HG02938 (cell line): Measurements from ENCODE around the gene DAB2IP.

Experiments used
- ATAC-seq: cut with Tn5 transposase; IDR thresholded peaks from one replicate; pipeline ENCODE4 v1.9.1; 2021; ENCODE audit warnings: mild to moderate bottlenecking, moderate library complexity; ENCODE audit not compliant: unreplicated experiment

The DAB2IP gene

DNA sequence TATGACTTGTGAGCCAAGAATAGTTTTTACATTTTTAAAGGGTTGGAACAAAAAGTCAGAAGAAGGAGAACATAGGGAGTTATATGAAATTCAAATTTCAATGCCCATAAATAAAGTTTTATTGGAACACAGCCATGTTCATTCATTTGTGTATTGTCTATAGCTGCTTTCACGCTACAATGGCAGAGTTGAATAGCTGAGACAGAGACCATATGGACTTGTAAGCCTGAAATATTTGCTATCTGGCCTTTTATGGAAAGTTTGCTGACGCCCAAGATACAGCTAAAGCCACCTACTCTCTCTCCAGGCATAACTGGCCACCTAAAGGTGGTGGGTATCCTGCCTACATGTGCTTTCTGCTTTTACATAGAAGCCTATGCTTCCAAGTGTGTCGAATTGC, 10.9 kb downstream of the DAB2IP start:
- ATAC-seq: no peak

GRCh38 chr9:121662891-121663580, 11.6 kb downstream of the DAB2IP start:
- no peak for ATAC-seq

- no peak for ATAC-seq
These were observed 12.2 kb downstream of the DAB2IP start for GRCh38 chr9:121663591-121663990.

DNA sequence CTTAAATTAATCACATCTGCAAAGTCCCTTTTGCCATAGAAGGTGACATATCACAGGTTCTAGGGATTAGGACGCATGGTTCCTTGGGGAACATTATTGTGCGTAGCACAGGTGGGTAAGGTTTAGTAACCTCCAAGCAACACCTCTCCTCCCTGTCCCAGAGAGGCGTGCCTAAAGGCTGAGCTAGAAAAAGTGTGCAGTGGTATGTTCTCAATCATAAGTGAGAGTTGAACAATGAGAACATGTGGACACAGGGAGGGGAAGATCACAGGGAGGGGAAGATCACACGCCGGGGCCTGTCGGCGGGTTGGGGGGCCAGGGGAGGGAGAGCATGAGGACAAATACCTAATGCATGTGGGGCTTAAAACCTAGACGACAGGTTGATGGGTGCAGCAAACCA, 14.9 kb downstream of the DAB2IP start:
- no peak for ATAC-seq

DNA sequence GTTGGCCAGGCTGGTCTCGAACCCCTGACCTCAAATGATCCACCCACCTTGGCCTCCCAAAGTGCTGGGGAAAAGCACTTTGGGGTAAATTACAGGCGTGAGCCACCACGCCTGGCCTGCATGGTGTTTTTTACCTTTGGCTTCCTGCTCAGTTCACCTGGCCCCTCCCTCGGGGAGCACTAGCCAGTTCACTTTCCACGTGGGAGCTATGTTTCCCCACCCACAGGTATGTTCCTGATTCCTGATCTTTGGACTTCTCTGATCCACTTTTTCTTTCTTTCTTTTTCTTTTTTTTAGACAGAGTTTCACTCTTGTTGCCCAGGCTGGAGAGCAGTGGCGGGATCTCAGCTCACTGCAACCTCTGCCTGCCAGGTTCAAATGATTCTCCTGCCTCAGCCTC, 15.8 kb downstream of the DAB2IP start:
- ATAC-seq: no peak

GRCh38 chr9:121667890-121668289, 16.5 kb downstream of the DAB2IP start:
- no peak for ATAC-seq

- no peak for ATAC-seq
These were observed 19.0 kb downstream of the DAB2IP start for GRCh38 chr9:121670431-121670830.

DNA sequence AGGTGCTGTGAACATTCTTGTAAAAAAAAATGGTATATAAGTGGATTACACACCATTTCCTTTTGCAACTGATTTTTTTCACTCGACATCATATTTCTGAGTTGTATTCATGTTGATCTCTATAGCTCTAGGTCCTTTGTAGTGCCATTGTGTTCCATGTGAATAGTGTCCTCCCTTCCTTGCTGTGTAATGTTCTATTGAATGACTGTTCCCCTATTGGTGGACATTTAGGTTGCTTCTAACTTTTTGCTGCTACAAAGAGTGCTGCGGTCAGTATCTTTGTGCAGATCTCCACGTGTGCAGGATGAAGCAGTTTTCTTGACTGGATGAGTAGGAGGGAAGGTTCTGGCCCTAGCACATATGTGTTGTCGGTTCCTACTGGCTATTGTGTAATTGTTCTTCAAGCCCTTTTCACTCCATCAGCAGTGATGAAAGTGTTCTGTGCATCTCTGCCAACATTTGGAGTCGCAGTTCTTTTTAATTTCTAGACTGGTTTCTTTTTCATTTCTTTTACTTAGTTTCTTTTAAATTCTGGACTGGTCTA, 20.2 kb downstream of the DAB2IP start:
- ATAC-seq: no peak

DNA sequence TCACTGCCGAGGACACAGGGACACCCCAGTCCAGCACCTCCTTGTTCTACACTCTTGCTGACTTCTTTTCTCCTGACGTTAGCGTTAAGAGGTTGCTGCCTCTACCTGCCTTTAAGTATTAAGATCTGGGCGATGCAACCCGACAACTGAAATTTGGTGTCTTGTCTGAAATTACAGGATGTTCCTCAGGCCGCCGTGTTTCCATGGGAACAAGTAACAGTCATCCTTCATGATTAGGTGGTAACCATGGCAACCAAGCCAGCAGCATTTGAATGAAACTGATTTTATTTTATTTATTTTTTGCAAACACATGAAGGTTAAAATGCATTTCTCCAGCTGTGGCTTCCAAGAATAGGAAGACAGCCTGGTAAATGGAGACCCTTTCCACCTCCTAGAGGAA, 20.8 kb downstream of the DAB2IP start:
- ATAC-seq: no peak

GRCh38 chr9:121672986-121673385, 21.6 kb downstream of the DAB2IP start:
- no peak for ATAC-seq

DNA sequence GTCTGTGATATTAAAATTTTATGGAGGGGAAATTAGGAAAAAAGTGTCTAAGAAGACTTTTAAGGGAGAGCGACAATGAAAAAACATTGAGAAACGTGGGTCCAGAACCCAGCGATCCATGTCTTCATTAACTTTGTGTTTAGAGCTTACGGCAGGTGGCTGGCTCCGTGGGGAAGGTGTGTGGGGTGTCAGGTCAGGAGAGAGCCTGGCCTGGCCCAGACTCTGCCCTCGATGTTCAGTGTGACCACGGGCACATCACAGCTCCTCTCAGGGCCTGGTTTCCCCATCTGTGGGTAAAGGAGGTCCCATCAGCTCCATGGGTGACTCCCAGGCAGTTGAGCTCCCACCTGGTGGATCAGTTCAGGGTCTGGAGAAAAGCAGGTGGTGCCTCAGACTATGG, 22.1 kb downstream of the DAB2IP start:
- ATAC-seq: no peak

- ATAC-seq: no peak
These were observed 22.6 kb downstream of the DAB2IP start for GRCh38 chr9:121674017-121674416.

GRCh38 chr9:121674952-121675351, 23.5 kb downstream of the DAB2IP start:
- ATAC-seq: no peak

DNA sequence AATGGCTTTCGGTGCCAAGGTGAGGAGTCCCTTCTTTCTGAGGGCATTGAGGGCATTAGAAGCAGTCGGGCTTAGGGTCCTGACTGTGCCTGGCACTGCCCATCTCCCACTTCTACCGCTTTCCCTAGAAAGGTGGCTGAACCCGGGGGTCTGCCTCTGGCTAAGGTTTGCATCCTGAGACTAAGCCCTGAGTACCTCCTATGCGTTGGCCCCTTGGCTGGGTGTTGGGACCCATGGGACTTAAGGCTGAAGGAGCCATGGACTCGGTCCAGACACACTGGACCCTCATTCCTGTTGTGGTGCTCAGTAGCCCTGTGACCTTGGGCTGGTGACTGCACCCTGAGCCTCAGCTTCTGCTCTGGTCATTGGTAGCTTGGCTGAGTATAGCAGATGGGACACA, 23.9 kb downstream of the DAB2IP start:
- no peak for ATAC-seq

DNA sequence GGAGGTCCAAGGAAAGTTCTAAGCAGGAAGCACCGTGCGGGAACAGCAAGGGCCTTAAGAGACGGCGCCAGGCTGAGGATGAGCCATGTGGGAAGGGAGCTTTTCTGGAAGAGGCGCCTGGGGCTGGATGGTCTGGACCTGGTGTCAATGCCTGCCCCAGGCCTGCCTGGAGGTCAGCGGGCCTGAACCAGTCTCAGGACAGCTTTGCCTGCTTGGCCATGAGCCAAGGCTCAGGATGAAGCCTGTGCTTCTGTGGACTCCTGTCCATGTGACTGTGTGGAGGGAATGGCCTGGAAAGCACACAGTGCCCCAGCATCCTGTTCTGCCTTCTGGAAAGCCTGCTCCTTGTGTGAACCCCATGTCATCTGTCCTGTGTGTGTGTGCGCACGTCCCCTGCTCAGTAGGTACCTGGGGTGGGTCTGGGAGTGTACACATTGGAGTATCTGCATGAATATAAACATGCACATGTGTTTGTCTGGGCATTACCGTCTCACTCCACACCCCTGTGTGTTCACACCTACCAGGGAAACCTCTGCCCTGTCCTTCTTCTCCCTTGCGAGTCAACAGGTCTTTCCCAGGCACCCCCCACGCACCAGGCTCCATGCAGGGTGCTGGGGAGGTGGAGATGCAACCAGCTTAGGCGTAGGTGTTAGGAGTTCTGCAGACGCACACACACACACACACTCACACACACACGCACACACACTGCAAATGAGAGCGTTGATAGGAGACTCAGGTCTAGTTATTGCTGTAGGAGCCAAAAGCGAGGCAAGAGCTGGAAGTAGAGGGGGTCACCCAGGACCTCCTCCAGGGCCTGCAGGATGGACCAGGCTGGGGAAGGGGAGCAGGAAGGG, 24.8 kb downstream of the DAB2IP start:
- ATAC-seq: no peak

DNA sequence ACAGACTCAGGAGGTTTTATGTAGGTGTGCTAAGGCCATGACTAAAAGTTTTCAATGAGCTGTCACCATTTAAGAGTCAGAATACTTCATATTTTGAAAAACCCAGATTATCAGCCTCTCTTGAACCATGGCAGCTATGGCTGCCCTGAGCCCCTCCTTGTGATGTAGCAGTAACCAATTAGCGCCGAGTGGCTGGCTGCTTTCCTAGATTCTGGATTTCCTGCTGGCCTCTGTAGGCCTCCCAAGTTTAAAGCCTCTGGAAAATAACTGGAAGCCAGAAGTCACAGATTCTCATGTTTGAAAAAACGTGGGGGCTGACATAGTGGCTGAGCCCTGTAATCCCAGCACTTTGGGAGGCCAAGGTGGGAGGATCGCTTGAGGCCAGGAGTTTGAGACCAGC, 25.5 kb downstream of the DAB2IP start:
- ATAC-seq: no peak

DNA sequence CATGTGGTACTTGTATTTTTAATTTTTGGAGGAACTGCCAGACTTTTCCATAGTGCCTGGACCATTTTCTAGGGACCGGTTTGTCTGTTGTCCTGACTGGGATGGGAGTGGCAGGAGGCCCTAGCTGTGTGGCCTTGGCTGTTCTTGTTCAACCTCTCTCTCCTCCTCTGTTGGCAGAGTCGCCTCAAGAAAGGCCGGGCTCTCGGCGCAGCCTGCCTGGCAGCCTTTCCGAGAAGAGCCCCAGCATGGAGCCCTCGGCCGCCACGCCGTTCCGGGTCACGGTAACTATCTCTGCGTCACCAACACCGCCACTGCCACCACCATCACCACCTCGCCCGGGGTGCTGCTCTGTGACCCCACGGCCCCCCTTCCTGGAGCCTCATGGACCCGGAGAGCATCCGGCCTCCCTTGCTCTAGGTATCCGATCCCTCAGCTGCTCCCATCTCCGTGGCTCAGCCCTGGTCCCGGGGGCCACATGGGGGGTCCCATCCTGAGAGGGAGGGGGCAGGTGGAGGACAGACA, 27.1 kb downstream of the DAB2IP start:
- ATAC-seq: no peak

- no peak for ATAC-seq
These were observed 28.6 kb downstream of the DAB2IP start for GRCh38 chr9:121679901-121680635.

DNA sequence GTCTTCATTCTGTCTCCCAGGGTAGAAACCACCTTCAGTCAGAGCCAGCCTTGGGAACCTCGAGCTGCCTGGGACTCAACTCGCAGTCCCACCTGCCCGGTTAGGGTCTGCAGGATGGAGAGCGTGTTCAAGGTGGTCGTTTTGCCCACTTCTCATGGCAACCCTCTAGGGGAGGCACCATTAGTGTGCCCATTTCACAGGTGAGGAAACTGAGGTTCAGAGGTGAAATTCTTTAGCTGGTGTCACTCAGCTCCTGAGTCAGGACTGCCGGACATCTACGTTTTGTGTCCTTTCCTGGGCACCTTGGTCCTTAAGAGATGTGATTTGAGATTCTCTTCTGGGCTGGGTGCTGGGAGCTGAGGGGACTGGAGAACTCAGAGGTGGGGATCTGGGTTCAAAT, 30.0 kb downstream of the DAB2IP start:
- no peak for ATAC-seq

DNA sequence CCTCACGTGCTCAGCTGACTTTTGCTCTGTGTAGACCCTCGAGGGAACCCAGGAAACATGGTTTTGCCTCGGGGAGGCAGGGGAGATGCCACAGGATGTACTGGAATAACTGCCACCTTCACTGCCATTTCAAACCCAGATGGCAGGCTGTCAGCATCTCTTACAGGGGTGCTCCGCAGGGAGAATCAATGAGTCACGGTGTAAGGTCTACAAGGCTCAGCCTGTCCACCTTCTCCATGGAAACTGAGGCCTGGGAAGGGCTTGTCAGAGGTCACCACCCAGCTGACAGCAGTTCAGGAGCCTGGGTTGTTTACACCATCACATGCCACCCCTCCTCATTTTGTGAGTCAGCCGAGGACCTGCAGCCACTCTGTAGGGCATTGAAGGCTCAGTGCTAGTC, 30.8 kb downstream of the DAB2IP start:
- ATAC-seq: no peak

DNA sequence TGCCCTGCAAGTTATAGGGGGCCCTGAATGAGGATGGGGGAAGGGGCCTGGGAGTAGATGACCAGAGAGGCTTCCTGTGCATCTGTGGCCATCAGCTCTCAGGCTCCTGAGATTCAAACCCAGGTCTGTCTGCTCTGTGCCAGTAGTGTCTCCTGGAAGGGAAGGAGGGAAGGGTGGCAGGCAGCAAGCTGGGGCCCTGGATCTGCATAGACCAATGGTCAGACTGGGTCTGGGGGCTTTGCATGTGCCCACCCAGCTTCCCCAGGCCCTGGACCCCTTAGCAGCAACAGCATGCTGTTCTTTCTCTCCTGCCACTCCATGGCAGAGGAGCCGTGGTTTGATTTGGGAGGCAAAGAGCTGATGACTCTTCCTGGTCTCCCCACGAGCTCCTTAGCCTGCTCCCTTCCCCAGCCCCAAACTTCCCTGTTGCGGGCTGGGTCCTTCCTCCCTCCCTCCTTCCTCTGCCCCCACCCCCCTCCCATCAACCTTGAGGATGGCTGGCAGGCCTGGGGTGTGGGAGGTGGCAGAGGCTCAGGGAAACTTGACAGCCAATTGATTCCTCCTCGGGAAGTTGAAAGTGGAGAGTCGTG, 31.6 kb downstream of the DAB2IP start:
- ATAC-seq: no peak
